Skin epidermis (tissue), 12 donors: Measurements from ENCODE around the gene HRH2.
"Not testable (repeated sequence)": the region's sequence is repeated elsewhere in the genome, so short reads cannot be mapped to it uniquely, and the experiment has no call there.

Experiments used
- H3K27ac ChIP-seq, 21 experiments: fragments of 200-600 bp; sonication (generic) in 11 of 21; one replicate each; pipeline ENCODE4 v1.5.0; 2020; ENCODE audit warnings: mild to moderate bottlenecking in 3 of 21, inconsistent platforms in 2 of 21, moderate library complexity in 2 of 21
- H3K4me3 ChIP-seq, 7 experiments: fragments of 200-600 bp; sonication (generic) in 2 of 7; one replicate each; pipeline ENCODE4 v1.5.0; 2020; ENCODE audit warnings: inconsistent platforms in 2 of 7, mild to moderate bottlenecking in 2 of 7, moderate library complexity in 1 of 7

Gene HRH2, protein sequence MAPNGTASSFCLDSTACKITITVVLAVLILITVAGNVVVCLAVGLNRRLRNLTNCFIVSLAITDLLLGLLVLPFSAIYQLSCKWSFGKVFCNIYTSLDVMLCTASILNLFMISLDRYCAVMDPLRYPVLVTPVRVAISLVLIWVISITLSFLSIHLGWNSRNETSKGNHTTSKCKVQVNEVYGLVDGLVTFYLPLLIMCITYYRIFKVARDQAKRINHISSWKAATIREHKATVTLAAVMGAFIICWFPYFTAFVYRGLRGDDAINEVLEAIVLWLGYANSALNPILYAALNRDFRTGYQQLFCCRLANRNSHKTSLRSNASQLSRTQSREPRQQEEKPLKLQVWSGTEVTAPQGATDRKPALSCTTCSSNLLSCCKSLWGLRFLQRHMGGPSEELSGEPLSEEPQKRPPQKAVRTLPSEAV

GRCh38 chr5:175657593-175658271 lies at the start of gene HRH2:
TSS of gene HRH2 (plus strand) at chr5:175658071. CDS start at chr5:175683234, 25,163 bp downstream.
- Histone ChIP-seq H3K27ac (peak within 1 kb of the TSS in 16 of 21 experiments; percentile 33 to 86 (median 66)), H3K4me3 (peak within 1 kb of the TSS; percentile 37 to 60 (median 53))

GRCh38 chr5:175609526-175609925 lies 48.3 kb upstream of the HRH2 start:
- Histone ChIP-seq H3K27ac (no peak overlapping the region), H3K4me3 (no peak overlapping the region)

DNA sequence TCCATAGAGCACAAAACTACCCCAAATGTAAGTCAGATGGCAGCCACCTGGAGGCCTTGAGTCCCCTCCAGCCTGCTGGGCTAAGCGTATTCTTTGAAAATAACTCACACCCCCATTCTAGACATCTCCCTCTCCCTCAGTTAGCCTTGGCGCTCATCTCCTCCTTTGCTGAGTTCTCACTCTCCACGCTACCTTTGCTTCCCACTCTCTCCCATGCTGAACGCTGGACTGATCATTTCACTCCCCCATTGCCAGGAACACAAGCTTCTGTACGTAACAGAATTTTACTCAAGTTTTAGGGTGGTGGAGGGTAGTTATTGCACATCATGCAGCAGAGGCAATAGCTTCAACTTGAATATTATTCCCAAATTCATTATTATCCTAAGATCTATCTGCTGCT lies 47.5 kb upstream of the HRH2 start:
- H3K27ac ChIP-seq: no peak overlapping the region
- no peak overlapping the region for H3K4me3 ChIP-seq

GRCh38 chr5:175610898-175611297 lies 47.0 kb upstream of the HRH2 start:
- no peak overlapping the region for H3K27ac ChIP-seq
- no peak overlapping the region for H3K4me3 ChIP-seq

DNA sequence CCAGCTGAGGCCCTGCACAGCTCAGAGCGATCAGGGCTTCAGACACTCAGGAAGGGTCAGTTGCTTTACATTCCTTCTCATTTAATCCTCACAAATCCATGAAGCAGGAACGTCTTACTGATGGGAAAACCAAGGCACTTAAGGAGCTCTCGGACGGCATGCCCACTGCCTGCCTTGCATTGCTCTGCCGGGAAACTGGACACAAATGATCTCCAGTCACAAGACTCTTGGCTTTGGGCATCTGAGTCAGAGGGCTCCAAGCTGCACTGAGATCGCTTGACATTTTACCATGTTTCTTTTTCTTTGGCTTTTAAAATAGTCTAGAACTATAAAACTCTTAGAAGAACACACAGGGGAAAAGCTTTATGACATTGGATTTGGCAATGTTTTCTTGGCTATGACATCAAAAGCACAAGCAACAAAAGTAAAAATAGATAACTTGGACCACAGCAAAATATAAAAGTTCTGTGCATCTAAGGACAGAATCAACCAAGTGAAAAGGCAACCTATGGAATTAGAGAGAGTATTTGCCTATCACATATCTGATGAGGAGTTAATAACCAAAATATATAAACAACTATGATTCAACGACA lies 43.6 kb upstream of the HRH2 start:
- Histone ChIP-seq H3K27ac (peak overlapping the region in 4 of 21 experiments; percentile 6 to 39 (median 29)), H3K4me3 (no peak overlapping the region)

- Histone ChIP-seq H3K27ac (no peak overlapping the region), H3K4me3 (no peak overlapping the region)
Measured at GRCh38 chr5:175614861-175615260, 43.0 kb upstream of the HRH2 start.

GRCh38 chr5:175616083-175616482 lies 41.8 kb upstream of the HRH2 start:
- Histone ChIP-seq H3K27ac (no peak overlapping the region), H3K4me3 (no peak overlapping the region)

DNA sequence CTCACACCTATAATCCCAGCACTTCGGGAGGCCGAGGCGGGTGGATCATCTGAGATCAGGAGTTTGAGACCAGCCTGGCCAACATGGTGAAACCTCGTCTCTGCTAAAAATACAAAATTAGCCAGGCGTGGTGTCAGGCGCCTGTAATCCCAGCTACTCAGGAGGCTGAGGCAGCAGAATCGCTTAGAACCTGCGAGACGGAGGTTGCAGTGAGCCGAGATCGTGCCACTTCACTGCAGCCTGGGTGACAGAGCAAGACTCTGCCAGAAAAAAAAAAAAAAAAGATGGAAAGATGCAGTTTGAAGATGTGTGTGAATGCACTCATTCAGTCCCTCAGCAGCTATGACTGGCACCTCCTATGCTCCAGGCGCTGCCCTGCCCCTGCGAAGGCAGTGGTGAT lies 41.3 kb upstream of the HRH2 start:
- not testable (repeated sequence) for H3K27ac ChIP-seq, H3K4me3 ChIP-seq

DNA sequence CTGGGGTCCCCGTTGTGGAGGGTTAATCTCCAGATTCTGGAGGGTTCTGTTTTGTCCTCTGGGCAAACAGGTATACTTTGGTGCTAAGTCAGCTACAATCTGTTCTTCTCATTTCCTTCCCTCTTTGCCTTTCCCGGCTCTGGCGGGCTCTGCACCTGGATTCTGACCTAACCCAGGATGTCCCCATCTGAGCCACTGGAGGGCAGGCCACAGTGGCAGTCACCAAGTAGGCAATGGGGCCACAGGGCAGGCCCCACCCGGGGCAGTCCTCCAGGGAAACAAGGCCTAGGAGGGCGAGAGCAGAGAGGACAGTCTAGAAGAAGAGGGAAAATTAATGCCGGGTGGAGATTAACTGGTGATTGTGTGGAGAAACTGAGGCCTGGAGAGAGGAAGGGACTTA lies 40.4 kb upstream of the HRH2 start:
- Histone ChIP-seq H3K27ac (no peak overlapping the region), H3K4me3 (no peak overlapping the region)

DNA sequence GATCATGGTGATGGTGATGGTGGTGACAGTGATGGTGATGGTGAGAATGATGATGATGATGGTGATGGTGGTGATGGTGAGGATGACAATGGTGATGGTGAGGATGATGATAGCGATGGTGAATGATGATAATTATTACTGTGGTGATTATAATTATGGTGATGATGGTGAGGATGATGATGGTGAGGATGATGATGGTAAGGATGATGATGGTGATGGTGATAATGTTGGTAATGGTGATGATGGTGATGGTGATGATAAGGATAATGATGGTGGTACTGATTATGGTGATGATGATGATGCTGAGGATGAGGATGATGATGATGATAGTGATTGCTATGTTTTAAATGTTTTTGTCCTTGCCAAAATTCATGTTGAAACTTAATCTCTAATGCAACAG lies 37.3 kb upstream of the HRH2 start:
- Histone ChIP-seq H3K4me3 (no peak overlapping the region), H3K27ac (no peak overlapping the region)

GRCh38 chr5:175621971-175622370 lies 35.9 kb upstream of the HRH2 start:
- H3K27ac ChIP-seq: no peak overlapping the region
- H3K4me3 ChIP-seq: no peak overlapping the region

DNA sequence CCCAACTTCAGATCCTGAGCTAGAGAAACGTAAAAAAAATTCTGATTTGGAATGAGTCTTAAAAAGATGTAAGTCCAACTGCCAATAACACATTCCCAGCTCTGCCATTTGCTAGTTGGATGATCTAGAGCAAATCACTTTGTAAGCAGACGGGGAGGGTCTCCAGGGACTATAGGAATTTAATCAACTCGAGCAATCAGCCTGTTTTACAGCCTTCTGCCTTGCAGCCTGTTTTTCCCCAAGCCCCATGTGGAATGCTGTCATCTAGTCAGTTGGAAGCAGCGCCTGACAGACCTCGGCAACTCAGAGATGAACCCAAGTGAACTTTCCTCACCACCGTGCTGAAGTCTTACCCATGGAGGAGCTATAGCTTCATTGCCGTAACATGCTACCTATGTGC lies 34.8 kb upstream of the HRH2 start:
- Histone ChIP-seq H3K4me3 (no peak overlapping the region), H3K27ac (no peak overlapping the region)

- H3K4me3 ChIP-seq: no peak overlapping the region
- no peak overlapping the region for H3K27ac ChIP-seq
Measured at GRCh38 chr5:175624316-175624715, 33.6 kb upstream of the HRH2 start.

- H3K4me3 ChIP-seq: no peak overlapping the region
- H3K27ac ChIP-seq: no peak overlapping the region
Measured at GRCh38 chr5:175627005-175627404, 30.9 kb upstream of the HRH2 start.

- no peak overlapping the region for H3K27ac ChIP-seq
- no peak overlapping the region for H3K4me3 ChIP-seq
Measured at GRCh38 chr5:175627739-175628138, 30.1 kb upstream of the HRH2 start.

DNA sequence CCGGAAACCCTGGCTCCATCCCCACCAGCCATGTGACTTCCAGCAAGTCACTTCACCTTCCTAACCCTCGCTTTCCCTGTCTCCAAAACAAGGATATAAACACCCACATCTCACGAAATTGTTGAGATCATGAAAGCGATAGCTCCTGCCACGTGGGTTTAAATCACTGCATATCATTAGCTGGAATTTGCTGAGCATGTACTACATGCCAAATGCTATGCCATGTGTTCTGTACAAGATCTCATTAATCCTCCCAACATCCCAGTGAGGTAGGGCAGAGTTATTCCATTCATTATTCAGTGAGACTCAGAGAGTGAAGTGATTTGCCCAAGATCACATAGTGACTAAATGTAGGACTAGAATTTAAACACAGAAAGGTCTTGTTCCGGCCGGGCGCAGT lies 29.2 kb upstream of the HRH2 start:
- no peak overlapping the region for H3K27ac ChIP-seq
- no peak overlapping the region for H3K4me3 ChIP-seq

GRCh38 chr5:175629261-175629660 lies 28.6 kb upstream of the HRH2 start:
- Histone ChIP-seq H3K4me3 (no peak overlapping the region), H3K27ac (no peak overlapping the region)

- no peak overlapping the region for H3K4me3 ChIP-seq
- no peak overlapping the region for H3K27ac ChIP-seq
Measured at GRCh38 chr5:175629793-175630192, 28.1 kb upstream of the HRH2 start.

GRCh38 chr5:175635854-175636584 lies 21.9 kb upstream of the HRH2 start:
- Histone ChIP-seq H3K27ac (no peak overlapping the region), H3K4me3 (no peak overlapping the region)

GRCh38 chr5:175638305-175638704 lies 19.6 kb upstream of the HRH2 start:
- Histone ChIP-seq H3K4me3 (no peak overlapping the region), H3K27ac (peak overlapping the region in 1 of 21 experiments; percentile 14)
